GM19025 (cell line): ENCODE measurements around the gene MTHFS.

Source experiments
- ATAC-seq: cut with Tn5 transposase; IDR thresholded peaks from one replicate; pipeline ENCODE4 v1.9.1; 2021; ENCODE audit warnings: mild to moderate bottlenecking, low read depth, moderate library complexity; ENCODE audit not compliant: unreplicated experiment

The MTHFS gene

DNA sequence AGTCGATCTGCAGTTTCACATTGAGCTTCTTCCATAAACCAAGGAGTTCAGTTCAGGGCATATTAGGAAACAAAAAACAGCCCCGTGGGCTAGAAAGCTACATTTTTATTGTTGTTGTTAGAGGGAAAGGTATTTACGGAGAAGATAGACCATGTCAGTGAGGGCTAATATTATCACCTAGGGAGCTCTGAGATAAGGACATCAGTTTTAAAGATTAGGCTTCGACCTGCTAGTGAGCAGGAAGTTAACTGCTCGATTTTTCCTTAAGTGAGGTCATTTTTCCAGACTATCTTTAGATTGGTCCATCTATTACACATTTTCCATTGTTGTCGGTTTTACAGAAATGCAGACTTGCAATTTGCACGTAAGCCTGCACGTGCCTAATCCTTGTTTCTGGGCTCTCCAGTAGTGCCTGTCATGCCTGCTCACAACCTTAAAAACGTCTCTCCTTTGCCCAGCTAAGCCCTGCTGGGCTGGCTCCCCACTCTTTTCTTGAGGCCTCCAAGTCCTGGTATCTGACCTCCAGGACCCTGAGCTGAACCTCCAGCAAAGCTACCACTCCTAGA is 72.6 kb downstream of the MTHFS start:
- no peak for ATAC-seq

- ATAC-seq, result no peak
Observed at GRCh38 chr15:79820820-79821219, 76.0 kb downstream of the MTHFS start.

GRCh38 chr15:79820176-79820575 is 76.6 kb downstream of the MTHFS start:
- ATAC-seq, result no peak

- ATAC-seq, result no peak
Observed at GRCh38 chr15:79816571-79816970, 80.2 kb downstream of the MTHFS start.

- ATAC-seq, result no peak
Observed at GRCh38 chr15:79815468-79815867, 81.3 kb downstream of the MTHFS start.

DNA sequence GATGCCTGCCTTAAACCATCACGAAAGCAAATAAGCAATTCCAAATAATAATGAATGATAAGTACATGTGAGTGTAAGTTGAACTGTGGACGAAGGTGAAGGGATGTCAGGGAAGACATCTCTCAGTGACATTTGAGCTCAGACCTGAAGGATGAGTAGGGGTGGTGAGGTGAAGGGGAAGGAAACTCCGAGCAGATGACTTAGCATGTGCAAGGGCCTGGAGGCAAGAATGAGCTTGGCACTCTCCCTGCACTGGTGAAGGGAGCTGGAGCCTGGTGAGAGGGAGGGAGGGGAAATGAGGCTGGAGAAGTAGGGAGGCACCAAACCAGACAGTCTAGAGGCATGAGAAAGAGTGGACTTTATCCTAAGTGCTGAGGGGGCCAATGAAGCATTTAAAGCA is 84.3 kb downstream of the MTHFS start:
- ATAC-seq, result no peak

DNA sequence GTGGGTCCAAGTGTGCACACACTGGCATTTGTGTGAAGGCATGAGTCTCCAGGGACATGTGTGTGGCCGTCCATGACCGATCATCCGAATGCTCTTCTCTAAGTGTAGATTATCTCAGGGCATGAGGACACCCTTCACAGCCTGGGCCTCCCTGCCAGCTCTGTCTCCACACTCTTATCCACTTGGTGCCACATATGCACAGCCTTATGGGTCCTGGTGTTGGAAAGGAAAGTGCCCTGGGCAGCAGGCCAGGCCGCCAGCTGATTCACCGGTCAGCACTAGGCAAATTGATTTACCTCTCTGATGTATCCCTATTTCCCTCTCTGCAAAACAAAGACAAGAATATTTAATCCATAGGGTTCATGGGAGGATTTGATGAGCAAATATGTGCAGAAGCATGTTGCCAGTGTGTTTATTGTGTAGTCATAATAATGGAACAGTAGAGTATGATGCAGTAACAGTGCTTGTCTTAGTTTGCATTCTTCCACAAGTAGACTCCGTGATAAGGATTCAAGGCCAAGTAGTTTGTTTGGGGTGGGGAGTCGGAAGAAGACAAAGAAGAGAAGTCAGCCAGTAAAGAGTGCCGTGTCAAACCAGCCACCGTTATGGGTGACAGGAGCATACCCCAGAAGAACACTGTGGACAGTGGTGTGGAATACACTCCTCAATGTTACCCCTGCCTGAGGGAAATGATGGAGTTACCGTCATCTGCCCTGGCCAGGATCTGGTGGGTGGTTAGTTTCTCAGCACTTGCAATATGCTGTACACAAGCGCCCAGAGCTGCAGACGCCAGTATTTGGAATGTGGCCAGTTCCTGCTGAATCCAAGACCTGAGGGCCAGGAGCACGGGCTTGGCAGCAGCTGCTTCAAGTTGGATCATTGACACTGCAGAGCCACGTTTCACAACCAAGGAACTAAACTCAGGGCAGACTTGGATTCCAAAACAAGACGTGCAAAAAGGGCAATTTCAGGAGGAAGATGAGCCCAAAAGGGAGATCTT is 85.1 kb downstream of the MTHFS start:
- no peak for ATAC-seq

DNA sequence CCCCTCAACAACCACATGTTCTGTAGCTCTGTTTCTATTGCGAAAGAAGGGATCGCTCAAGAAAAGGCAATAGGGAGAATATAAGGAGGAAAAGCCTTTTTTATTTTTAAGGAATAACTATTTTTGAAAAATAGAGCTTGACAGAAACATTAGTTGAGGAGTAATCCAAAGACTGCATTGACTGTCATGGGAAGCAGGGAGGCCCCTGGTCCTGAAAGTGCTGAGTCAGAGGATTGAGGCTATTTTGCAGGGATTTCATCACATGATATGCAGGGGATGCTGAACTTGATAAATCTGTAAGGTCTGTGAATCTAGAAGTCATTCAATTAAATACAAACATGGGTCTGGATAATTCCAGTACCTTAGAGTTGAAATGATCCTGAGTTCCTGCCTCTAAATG is 92.0 kb downstream of the MTHFS start:
- no peak for ATAC-seq

GRCh38 chr15:79798311-79798710 is 98.5 kb downstream of the MTHFS start:
- no peak for ATAC-seq
